Mucosa of gallbladder (tissue), 1 donor: ENCODE results near the gene B4GALT1. TPM values are rescaled to one million over a fixed set of nuclear protein-coding genes. Genes with fewer than 3 reads are reported as not detected.

Experiments used
- DNase-seq: peaks from one replicate; pipeline ENCODE4 v3.0.0-alpha.2; 2020; ENCODE audit warnings: low spot score
- total RNA-seq: library from RNA; stranded (reverse); gene quantifications from one replicate; pipeline ENCODE4 v1.2.1, GENCODE V29; 2021
- donor health status: DM: no; HTN: no; CAD: no.

The B4GALT1 gene
- 66.8 TPM for total RNA-seq

DNA sequence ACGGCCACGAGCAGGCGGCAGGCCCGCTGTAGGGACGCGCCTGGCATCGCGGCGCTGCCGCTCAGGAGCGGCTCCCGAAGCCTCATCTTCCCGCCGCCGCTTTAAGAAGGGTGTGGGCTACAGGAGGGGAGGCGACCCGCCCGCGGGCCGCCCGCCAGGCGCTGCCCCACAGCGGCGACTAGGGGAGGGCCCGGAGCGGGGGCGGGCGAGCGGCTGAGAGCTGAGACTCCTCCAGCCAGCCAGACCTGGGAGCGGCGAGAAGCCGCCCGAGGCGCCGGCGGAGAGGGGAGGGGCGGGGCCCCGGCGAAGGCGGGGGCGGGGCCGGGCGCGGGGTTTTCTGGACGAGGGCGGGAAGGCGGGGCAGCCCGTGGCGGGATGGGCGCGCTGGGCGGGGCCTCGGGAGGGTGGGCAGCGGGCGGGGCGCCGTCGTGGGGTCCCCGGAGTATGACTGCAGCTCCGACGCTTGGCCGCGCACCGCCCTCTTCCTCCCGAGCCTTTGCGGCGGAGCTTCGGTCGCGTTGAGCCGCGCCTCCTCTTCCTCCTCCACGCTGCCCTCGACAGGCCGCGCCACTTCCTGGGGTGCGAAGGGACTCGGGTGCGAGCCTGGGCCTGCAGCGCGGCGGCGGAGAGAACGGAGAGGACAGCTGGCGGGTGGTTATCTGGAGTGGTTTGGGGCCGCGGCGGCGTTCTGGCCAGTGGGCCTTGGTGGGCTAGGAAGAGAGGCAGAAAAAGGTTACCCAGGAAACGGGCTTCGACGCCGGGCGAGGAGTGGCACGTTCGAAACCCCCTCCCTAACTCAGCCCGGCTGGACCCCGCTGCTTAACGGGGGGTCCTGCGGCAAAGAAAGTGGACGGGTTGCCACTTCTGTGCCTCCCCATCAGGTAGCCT is at the start of gene B4GALT1:
B4GALT1 (minus strand) TSS at position 253 of the 888 bp plus-strand sequence; CDS start at position 86, 167 bp downstream.
- peak; percentile 96 for DNase-seq

DNA sequence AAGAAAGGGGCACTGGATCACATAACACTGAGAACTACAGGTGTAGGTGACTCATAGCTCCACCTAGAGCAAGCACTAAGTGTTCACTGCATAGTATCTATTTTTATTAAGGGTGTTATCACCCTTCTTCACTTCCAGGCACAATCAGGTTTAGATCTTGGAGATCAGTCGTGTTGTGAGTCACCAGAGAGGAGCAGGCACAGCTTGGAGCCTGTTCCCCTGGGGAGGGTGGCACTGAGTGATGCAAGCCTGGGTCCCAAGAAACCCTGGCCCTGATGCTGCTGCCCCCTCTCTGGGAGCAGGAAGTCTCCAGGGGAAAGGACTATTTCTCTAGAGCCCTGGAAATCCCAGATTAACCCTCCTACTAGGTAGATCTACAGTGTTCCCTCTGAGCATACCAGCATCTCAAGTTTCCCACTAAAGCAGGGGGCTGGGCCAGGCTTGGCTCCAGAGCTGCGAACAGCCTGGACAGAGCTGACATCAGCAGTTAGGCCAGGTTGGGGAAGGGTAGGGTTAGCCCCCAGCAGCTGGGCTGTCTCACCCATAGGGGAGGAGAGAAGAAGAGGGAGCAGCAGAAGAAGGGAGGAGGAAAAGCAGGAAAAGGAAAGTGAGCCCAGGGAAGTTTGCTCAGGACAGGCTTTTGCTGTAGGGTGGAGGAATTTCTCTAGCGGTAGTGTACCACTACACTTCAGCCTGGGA is 44.7 kb upstream of the B4GALT1 start:
- no peak for DNase-seq

DNA sequence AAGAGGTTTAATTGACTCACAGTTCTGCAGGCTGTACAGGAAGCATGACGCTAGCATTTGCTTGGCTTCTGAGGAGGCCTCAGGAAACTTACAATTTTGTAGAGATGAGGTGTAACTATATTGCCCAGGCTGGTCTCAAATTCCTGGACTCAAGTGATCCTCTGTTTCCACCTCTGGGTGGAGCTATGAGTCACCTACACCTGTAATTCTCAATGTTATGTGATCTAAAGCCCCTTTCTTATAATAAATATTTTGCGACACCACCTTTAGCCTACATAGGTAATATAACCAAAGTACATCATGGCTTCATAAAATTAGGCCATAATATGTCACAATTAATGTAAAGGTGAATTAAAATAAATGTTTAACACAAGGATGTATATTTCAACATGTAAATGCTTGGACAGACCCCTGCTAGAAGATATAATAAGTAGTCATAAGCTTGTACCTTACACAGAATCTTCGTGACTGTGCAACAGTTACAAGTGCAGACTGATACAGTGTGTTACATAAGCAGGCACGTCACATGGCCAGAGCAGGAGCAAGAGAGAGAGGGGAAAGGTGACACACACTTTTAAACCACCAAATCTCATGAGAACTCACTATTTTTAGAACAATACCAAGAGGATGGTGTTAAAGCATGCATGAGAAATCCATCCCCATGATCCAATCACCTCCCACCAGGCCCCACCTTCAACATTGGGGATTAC is 43.0 kb upstream of the B4GALT1 start:
- no peak for DNase-seq

DNA sequence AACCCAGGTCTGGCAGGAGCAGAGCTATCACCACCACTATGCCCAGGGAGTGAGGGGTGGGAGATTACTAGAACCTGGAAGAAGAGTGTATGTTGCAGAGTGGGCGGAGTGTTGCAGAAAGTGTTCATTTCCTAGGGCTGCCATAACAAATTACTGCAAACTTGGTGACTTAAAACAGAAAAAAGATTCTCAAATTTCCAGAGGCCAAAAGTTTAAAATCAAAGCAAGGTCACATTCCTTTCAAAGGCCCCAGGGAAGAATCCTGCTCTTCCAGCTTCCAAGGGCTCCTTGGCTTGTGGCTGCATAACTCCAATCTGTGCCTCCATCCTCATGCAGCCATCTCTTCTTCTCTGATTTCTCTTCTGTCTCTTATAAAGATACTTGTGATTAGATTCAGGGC is 42.3 kb upstream of the B4GALT1 start:
- DNase-seq = no peak

- DNase-seq = peak; percentile 67
Observed at GRCh38 chr9:33202552-33203201, 35.5 kb upstream of the B4GALT1 start.

DNA sequence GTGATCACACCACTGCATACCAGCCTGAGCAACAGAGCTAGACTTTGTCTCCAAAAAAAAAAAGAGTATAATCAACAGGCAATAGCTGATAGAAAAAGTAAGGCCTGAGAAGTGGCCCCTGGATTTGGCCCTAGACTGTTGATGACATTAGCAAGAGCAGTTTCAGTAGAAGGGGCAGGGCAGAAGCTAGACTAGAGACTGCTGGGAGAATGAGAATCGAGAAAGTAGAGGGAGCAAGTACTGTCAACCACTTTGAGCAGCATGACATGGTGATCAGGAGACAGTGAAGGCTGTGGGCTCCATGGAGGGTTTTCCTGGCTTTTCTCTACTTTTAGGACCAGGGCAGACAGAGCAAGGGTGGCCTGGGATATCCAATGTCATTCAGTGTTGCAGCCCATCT is 34.9 kb upstream of the B4GALT1 start:
- no peak for DNase-seq

DNA sequence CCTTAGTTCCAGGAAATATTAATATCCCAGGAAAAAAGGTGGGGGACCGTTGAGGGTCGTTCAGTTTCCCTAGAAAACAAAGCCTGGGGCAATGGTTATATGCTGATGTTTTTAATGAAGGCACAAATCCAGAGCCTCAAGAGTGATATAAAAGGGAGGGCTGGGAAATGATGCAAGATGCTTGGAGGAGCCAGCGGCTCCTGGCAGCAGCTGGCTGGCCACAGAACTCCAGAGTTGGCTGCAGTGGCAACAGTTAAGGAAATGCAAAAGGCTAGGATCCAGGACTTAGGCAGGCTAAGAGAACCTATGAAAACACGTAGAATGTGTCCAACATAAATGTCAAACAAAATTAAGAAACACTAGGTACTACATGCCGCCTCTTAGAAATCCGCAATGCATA is 31.0 kb upstream of the B4GALT1 start:
- DNase-seq = no peak

DNA sequence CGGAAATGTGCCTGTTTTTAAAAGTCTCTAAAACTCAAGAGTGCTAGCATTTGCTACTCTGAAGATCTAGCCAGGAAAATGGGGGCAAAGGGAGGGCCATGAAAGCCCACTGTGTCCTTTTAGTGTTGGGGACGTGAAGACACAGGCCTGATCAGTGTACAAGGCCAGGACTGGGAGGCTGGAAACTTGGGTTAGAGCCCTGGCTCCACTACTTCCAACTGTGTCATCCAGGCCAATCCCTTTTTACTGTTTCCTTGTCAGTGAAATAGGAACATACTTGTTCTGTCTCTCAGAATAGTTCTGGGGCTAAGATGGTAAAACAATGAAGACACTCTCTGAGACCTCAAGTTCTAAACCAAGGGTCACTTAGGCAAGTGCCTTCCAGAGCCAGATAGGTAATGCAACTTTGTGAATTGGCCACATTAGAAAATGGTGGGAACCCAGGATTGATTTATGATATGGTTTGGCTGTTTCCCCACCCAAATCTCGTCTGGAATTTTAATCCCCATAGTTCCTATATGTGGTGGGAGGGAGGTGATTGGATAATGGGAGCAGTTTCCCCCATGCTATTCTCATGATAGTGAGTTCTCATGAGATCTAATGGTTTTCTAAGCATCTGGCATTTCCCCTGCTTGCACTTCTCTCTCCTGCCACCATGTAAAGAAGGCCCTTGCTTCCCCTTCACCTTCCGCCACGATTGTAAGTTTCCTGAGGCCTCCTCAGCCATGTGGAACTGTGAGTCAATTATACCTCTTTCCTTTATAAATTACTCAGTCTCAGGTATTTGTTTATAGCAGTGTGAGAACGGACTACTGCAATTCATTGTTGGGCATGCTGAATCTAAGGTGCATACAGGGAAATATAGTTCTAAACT is 30.4 kb upstream of the B4GALT1 start:
- DNase-seq = no peak

DNA sequence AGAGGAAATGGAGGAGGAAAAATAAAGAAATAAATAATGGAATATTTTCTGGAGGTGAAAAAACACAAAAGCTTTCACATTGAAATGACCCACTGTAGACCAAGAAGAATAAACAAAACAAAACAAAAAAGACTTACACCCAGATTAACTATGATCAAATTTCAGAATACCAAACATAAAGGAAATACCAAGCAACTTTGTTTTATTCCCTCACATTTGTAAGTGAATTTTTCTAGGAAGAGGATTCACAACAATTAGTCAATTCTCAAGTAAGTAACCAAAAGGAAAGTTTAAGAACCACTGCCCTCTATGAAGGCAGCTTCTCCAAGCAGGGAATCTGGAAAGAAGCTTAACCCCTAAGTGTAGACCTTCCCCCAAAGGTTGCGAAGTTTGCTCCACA is 29.6 kb upstream of the B4GALT1 start:
- DNase-seq = no peak

- DNase-seq = no peak
Observed at GRCh38 chr9:33193818-33194217, 26.7 kb upstream of the B4GALT1 start.

DNA sequence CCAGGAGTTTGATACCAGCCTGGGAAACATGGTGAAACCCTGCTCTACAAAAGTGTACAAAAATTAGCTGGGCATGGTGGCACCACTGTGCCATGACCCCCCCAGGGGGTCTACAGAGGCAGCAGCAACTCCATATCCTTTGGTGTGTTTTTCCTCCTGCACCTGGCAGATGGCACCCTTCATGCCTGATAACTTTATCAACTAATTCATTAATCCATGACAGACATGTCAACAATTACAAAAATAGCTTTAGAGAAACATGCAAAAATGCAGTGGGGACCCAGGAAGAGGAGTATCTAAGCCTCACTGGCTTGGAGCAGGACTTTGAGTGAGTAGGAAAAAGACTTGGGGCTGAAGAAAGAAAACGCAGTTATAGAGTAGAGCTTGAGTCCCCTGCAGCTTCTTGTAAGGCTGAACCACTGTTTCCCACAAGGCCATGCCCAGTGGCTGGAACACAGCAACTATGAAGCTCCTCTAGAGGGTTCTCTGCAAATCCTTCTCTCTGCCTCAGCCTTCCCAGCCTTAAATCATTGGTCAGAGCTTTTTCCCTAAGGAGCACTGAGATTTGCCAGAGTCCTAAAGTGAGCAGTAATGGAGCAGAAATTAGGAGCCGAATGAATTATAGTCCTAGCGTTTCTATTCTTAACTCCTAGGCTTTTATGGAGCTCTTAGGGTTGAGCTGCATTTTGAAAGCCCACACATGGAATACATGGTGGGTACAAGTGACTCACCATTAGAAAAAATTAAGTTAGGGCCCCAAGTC is 25.5 kb upstream of the B4GALT1 start:
- no peak for DNase-seq

DNA sequence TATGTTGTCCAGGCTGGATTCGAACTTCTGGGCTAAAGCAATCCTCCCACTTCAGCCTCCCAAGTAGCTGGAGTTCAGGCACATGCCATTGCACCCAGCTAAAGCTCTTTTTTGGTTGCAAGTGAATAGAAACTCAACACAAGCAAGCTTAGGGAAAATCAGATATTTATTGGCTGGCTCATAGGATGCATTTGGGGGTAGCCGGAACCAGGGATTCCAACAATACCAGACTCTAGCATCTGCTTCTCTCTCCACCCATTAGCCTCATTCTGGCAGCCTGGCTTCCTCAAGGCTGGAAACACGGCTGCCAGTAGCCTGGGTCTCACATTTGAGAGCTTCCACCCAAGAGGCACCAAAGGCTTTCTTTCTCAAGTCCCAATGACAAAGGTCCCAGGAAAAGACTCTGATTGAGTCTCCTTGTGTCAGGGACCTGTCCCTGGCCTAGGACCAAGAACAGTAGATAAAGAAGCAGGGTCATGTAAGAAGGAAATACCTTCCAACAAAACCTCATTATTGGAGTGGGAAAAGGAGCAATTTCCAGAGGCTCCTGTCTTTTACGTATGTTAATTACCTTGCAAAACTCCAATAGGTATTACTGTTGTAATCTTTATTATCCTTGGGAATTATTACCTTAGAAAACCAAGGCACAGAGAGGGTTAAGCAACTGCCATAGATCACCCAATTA is 23.0 kb upstream of the B4GALT1 start:
- DNase-seq = no peak

DNA sequence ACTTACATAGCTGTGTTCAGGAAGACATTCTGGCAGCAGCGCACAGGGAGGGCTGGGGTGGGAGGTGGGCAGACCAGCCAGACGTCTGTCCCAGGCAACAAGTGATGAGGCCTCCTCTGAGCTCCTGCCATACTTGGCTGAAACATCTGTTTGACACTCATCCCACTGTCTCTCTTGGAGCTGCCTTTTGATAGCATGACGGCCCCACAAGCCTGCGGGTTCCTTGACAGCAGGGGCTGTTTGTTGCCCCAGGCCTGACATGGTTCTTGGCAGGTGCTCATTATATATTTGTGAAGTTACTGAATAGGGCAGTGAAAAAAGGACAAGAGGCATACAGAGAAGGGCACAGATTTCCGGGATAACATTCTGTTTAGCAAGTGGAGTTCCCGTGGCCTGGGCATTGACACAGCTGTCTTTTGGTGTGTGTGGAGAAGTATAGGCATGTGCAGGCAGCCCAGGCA is 22.2 kb upstream of the B4GALT1 start:
- DNase-seq = no peak

- no peak for DNase-seq
Observed at GRCh38 chr9:33188711-33189110, 21.6 kb upstream of the B4GALT1 start.

DNA sequence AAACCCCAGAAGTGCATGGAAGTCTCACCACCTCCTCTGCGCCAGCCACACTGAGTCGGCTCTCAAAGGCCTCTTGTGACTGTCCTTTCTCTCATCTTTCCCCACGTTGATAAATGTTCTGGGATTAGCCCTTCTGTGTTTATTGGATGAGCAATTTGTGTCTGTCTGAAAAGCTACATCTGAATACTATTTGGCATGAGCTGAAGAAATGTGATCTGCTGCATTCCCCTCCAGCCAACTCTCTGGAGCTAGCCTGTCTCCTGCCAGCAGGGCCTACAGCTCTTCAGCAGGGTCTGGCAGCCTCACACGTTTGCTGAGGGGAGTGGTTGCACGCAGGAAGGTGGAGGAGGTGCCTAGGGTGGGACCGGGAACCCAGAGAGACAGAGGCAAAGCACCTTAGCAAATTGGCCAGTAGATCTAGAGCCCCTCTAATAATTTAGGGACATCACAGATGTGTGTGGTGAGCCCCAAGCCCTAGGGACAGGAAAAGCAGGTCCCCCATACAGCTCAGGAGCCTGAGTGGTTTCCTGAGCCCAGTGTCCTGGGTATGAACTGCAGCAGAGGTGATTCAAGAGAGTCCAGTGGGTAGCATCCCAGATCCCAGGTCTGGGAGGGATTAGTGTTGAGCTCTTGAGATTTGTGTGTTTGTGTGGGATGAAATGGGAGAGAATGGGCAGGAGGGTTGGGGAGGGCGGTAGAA is 20.5 kb upstream of the B4GALT1 start:
- peak; percentile 35 for DNase-seq

GRCh38 chr9:33186457-33187168 is 19.5 kb upstream of the B4GALT1 start:
- DNase-seq = no peak

DNA sequence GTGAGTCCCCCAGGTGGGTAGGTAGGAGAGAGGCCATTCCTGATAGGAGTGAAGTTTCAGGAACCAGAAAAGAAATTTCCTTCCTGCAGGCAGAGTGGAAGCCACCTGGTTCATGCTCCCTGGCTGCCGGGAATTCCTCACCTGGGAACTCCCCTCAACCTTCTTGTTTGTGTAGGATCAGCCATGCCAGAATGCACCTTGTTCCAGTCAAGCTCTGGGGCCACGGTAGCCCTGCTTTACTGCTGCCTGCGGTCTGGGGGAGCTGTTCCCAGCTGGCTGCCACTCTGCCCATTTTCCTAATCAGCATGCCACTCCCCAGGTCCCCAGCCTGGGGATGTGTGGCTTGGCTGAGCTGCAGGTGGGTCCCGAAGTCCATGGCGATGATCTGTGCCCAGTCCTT is 18.7 kb upstream of the B4GALT1 start:
- DNase-seq = no peak

GRCh38 chr9:33185406-33185805 is 18.3 kb upstream of the B4GALT1 start:
- DNase-seq = no peak
